HG03045 (cell line): ENCODE measurements around the gene ALKBH4.
"Not testable (repeated sequence)": the region's sequence is repeated elsewhere in the genome, so short reads cannot be mapped to it uniquely, and the experiment has no call there.

Experiments used
- ATAC-seq: cut with Tn5 transposase; IDR thresholded peaks from one replicate; pipeline ENCODE4 v1.9.1; 2021; ENCODE audit warnings: mild to moderate bottlenecking, moderate library complexity; ENCODE audit not compliant: unreplicated experiment

The ALKBH4 gene

GRCh38 chr7:102464577-102465280 is at the start of gene ALKBH4, which contains the start of gene LRWD1:
Gene ALKBH4, minus strand, starts transcription at chr7:102464863. Its CDS starts 27 bp downstream, at chr7:102464836.
Gene LRWD1, plus strand, starts transcription at chr7:102464984. Its CDS starts 97 bp downstream, at chr7:102465081.
- peak; percentile 88 for ATAC-seq

DNA sequence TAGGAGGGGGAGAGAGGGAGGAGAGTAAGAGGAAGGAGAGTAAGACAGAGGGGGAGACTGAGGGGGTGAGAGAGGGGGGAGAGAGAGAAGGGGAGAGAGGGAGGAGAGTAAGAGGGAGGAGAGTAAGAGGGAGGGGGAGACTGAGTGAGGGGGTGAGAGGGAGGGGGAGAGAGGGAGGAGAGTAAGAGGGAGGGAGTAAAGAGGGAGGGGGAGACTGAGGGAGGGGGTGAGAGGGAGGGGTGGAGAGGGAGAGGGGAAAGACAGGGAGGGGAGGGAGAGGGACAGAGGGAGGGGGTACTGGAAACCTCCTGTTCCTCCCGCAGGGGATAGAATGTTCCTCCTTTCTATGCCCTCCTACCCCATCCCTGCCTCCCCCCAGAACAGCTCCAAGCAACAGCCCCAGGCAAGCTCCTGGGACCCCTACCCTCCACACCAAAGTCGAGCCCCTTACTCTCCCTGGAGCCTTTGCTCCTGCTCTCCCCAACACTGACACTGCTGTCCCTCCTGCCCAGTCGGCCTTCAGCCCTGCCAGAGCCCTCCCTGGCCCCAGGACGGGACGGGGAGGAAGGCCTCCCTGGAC is 48.1 kb upstream of the ALKBH4 start:
- ATAC-seq = not testable (repeated sequence)

- ATAC-seq = not testable (repeated sequence)
These were observed 47.3 kb upstream of the ALKBH4 start for GRCh38 chr7:102511860-102512522.

- not testable (repeated sequence) for ATAC-seq
These were observed 45.9 kb upstream of the ALKBH4 start for GRCh38 chr7:102510575-102510974.

DNA sequence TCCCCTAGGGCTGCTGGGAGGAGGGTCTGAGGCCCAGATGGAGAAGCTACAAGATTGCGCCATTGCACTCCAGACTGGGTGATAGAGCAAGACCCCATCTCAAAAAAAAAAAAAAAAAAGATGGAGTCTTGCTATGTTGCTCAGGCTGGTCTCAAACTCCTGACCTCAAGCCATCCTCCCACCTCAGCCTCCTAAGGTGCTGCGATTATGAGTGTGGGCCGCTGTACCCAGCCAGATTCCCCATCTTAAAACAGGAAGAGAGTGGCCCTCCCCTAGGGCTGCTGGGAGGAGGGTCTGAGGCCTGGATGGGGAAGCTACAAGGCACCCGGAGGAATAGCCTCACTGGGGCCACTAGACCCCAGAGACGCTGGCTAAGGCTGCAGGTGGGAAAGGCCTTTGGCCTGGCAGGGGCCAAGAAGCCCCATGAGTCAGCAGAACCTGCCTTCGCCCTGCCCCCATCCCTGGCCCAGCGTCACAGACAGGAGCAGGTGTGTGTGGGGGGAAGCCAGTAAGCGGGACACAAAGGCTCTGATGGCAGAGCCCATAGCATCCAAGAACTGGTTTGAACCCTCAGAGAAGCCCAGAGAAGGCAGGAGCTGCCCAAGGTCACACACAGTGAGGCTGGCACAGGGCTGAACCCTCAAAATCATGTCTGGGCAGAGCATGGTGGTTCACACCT is 42.9 kb upstream of the ALKBH4 start:
- not testable (repeated sequence) for ATAC-seq

- ATAC-seq = not testable (repeated sequence)
These were observed 40.9 kb upstream of the ALKBH4 start for GRCh38 chr7:102505298-102506185.

- not testable (repeated sequence) for ATAC-seq
These were observed 38.5 kb upstream of the ALKBH4 start for GRCh38 chr7:102503141-102503540.

DNA sequence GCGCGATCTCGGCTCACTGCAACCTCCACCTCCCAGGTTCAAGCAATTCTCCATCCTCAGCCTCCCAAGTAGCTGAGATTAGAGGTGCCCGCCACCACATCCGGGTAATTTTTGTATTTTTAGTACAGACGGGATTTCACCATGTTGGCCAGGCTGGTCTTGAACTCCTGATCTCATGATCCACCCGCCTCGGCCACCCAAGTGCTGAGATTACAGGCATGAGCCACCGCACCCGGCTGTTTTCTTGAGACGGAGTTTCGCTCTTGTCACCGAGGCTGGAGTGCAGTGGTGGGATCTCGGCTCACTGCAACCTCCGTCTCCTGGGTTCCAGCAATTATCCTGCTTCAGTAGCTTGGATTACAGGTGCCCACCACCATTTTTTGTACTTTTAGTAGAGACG is 33.7 kb upstream of the ALKBH4 start:
- ATAC-seq = not testable (repeated sequence)

- not testable (repeated sequence) for ATAC-seq
These were observed 32.6 kb upstream of the ALKBH4 start for GRCh38 chr7:102497308-102497707.

DNA sequence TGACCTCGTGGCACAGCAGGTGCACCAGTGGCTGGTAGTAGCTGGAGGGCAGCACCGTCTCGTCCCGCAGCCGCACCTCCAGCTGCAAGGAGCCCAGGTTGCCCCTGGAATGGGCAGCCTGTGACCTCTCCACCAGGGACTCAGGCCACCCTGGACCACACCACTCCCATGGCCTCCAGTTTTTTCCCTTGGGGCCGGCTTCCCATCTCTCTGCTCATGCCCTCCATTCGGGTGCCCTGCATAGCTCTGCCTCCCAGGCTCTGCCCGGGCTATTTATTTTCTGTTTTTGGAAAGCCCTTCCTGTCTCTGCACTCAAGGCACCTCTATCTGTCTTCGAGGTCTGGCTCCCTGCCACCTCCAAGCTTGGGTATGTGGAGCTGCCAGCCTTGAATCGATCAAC is 32.2 kb upstream of the ALKBH4 start:
- ATAC-seq = not testable (repeated sequence)

- peak; percentile 64 for ATAC-seq
These were observed 29.9 kb upstream of the ALKBH4 start for GRCh38 chr7:102494473-102495149.

- ATAC-seq = peak; percentile 2
These were observed 29.4 kb upstream of the ALKBH4 start for GRCh38 chr7:102494026-102494425.

DNA sequence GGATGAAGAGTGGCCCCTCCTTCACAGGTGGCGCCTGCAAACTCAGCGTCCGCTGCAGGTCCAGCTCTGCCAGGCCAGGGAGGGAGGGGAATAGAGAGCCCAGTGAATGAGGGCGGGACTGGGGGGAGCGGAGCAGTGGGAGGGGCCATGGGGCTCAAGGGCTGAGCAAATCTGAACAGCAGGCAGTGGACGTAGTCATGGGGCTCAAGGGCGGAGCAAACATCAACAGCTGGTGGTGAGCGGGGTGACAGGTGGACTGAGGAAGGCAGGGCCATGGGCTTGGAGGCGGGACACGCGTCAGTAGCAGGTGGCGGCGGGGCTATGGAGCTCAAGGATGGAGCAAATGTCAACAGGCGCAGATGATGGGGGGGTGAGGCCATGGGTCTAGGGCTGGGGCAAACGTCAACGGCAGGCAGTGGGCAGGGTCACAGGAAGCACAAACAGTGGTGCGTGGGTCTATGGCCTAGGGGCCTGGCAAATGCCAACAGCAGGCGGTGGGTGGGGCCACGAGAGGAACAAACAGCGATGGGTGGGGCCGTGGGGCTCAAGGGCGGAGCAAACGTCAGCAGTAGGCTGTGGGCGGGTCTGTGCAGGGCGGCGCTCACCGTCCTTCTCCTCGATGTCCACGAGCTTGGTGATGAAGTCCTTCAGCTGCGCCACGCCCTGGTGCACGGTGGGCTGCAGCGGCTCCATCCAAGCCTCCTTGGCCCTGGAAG is 28.7 kb upstream of the ALKBH4 start:
- ATAC-seq = peak; percentile 37

DNA sequence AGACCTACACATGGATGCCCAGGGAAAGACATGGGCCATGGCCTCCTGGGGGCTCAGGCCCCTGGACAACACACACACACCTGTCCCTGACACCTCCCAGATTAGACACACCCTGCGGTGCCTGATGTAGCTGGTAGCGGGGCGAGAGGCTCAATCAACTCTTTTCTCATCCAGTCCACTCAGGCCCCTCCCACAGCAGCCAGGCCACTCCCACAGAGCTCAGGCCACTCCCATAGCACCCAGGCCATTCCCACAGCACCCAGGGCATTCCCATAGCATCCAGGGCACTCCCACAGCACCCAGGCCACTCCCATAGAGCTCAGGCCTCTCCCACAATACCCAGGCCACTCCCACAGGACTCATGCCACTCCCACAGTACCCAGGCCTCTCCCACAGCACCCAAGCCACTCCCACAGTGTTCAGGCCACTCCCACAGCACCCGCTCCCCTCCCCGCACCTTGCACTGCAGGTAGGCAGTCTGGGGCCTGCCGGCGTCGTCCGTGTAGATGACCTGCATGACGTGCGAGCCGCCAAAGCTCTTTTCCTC is 25.9 kb upstream of the ALKBH4 start:
- not testable (repeated sequence) for ATAC-seq

- not testable (repeated sequence) for ATAC-seq
These were observed 19.7 kb upstream of the ALKBH4 start for GRCh38 chr7:102484317-102484716.

- not testable (repeated sequence) for ATAC-seq
These were observed 17.3 kb upstream of the ALKBH4 start for GRCh38 chr7:102481962-102482361.

DNA sequence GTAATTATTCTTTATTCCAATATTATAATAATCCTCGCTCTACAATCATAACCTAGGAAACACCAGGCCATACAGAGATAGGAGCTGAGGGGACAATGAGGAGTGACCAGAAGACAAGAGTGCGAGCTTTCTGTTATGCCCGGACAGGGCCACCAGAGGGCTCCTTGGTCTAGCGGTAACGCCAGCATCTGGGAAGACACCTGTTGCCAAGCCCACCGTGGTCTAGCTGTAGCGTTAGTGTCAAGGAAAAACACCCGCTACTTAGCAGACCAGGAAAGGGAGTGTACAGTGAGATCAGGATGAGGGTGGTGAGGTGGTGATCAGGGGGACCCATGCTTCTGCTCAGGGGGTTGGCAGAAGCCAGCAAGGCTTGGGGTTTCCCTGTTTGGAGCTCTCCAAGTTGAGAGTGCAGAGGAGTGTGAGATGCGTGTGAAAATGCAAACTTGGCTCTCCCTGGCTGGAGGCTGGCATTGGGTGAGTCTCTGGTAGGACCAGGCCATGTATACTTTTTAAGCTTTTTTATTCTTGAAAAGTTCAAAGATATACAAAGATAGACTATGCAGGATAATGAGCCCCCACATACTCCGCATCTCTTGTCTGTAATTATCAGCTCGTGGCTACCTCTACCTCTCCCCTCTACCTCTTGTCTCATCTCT is 15.4 kb upstream of the ALKBH4 start:
- not testable (repeated sequence) for ATAC-seq

- ATAC-seq = peak; percentile 11
These were observed 14.5 kb upstream of the ALKBH4 start for GRCh38 chr7:102479209-102479584.
